NCI-H1417 treated with DMSO at 0.1 percent for 48 hours (cell line): ENCODE results near the gene EGF.
"Not testable (repeated sequence)": the region's sequence is repeated elsewhere in the genome, so short reads cannot be mapped to it uniquely, and the experiment has no call there.

ENCODE experiments used
- DNase-seq: peaks from one replicate; lab custom pipeline; 2025; lab: John Stamatoyannopoulos, UW

The EGF gene

GRCh38 chr4:110034026-110034393 is 121.3 kb downstream of the EGF start:
- no peak for DNase-seq

GRCh38 chr4:110039164-110039563 is 126.5 kb downstream of the EGF start:
- DNase-seq, result not testable (repeated sequence)

- DNase-seq, result no peak
Observed at GRCh38 chr4:110041735-110042134, 129.1 kb downstream of the EGF start.

GRCh38 chr4:110042545-110043517 is 130.1 kb downstream of the EGF start:
- DNase-seq, result no peak

- DNase-seq, result no peak
Observed at GRCh38 chr4:110046588-110047049, 133.9 kb downstream of the EGF start.

GRCh38 chr4:110049951-110050925 is 137.6 kb downstream of the EGF start:
- no peak for DNase-seq

- DNase-seq, result no peak
Observed at GRCh38 chr4:110055158-110055768, 142.6 kb downstream of the EGF start.

- DNase-seq, result no peak
Observed at GRCh38 chr4:110058677-110059076, 146.0 kb downstream of the EGF start.

- DNase-seq, result no peak
Observed at GRCh38 chr4:110059556-110060191, 147.0 kb downstream of the EGF start.

- no peak for DNase-seq
Observed at GRCh38 chr4:110061076-110061475, 148.4 kb downstream of the EGF start.
